SKM-1 treated with dmso at 0.1 percent for 144 hours (cell line): ENCODE results near the gene SMIM10L2A.
"Not testable (repeated sequence)": the region's sequence is repeated elsewhere in the genome, so short reads cannot be mapped to it uniquely, and the experiment has no call there.

Experiments
- DNase-seq: peaks from one replicate; lab custom pipeline; 2025; ENCODE audit not compliant: unreplicated experiment; lab: John Stamatoyannopoulos, UW

Gene SMIM10L2A

GRCh38 chrX:135421932-135422809 is at the start of gene SMIM10L2A:
Gene SMIM10L2A, plus strand, starts transcription at chrX:135421944. Its CDS starts 188 bp downstream, at chrX:135422132.
- DNase-seq = no peak

- DNase-seq = no peak
Measured at GRCh38 chrX:135373357-135373756, 48.4 kb upstream of the SMIM10L2A start.

DNA sequence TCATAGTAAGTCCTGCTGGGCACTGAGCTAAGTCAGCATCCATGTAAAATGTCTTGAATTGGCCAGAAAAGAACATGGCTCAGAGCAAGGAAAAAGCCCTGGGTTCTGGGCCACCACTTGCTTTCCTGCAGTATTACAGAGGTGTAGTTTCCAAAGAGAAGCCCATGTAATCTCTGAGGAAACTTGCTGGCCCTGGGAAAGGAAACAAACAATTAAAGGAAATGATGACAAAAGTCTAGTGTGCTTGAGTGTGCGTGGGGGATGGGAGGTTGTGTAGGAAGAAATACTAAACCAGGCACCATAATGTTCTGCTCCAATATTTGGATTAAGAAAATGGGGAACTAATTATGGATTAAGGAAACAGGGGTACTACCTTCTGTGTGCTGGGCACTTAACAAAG is 39.5 kb upstream of the SMIM10L2A start:
- DNase-seq = peak; percentile 18

GRCh38 chrX:135383249-135383648 is 38.5 kb upstream of the SMIM10L2A start:
- DNase-seq = peak; percentile 10

GRCh38 chrX:135384161-135384836 is 37.4 kb upstream of the SMIM10L2A start:
- DNase-seq = peak; percentile 14

GRCh38 chrX:135388841-135389240 is 32.9 kb upstream of the SMIM10L2A start:
- no peak for DNase-seq

DNA sequence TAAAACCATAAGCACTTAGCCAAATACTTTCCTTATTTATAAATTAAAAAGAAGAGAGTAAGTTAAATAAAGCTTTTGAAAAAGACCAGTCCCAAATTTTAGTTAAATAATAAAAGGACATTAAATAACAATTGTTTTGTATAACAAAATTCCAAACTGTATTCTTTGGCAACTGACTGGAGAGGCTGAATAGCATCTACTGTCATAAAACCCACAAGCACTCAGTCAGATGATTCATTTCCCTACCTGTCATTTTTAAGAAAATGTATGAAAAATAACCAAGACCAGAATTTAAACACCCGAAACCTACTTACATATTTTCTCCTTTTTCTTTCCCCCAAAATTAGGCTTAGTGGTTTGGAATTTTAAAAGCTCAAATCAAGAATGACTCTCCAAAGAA is 32.5 kb upstream of the SMIM10L2A start:
- DNase-seq = no peak

DNA sequence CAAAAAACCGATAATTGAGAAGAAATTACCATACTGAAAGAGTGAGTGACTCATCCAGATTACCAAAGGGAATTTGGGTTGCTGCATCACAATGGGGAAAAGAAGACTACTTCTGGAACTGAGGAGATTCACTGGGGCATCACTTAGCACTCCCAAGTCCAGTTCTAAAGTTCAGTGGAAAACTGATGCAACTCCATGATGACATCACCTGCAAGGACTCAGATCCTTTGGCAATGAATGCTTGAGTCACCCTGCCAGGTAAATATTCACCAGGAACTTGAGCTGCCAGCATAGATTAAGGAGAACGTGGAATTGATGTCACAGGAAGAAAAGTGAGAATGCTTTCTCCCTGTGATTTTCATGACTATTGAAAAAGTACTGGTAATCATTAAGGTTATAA is 32.0 kb upstream of the SMIM10L2A start:
- DNase-seq = no peak

DNA sequence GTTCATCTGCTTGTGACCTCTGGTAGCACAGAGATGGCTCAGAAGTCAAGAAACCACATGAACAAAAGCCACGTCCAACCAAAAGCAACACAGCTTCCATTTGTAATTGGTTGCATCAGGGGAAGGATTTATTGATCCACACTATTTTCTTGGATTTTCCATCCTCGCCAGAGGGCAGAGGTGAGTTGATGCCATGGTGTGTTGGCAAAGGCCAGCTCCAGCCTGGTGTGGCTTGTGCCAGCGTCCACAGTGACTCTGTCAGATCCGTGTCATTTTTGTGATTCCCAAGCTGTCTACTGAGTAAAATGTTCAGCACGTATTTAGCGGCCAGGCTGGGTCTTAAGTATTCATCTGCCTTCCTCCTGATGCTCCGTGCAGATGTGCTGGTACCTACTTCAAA is 30.0 kb upstream of the SMIM10L2A start:
- DNase-seq = no peak

- DNase-seq = peak; percentile 53
Measured at GRCh38 chrX:135393051-135393450, 28.7 kb upstream of the SMIM10L2A start.

DNA sequence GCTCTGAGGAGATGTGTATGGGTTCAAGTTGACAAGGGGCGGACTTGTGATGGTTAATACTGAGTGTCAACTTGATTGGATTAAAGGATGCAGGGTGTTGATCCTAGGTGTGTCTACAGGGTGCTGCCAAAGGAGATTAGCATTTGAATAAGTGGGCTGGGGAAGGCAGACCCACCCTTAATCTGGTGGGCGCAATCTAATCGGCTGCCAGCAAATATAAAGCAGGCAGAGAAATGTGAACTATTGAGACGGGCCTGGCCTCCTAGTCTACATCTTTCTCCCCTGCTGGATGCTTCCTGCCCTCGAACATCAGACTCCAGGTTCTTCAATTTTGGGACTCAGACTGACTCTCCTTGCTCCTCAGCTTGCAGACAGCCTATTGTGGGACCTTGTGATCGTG is 26.7 kb upstream of the SMIM10L2A start:
- DNase-seq = no peak

- no peak for DNase-seq
Measured at GRCh38 chrX:135396109-135396508, 25.6 kb upstream of the SMIM10L2A start.

GRCh38 chrX:135396566-135396965 is 25.2 kb upstream of the SMIM10L2A start:
- no peak for DNase-seq

GRCh38 chrX:135397652-135398051 is 24.1 kb upstream of the SMIM10L2A start:
- no peak for DNase-seq

DNA sequence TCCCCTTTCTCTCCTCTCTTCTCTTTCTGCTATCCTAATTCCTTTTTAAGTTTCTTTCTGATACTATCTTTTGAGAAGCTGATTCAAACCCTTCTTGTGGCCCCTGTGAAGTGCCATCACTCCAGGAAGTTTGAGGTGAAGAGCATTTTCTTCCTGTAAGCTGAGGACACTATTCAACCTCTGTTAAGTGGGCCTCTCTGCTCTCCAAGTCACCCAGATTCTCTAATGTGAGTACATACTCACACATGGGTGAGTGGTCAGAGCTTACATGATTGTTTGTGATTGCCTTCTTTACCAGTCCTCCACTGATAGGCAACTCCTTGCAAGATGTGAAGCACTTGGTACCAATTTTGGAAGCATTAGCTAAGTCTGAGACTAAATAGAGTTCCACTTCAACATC is 18.4 kb upstream of the SMIM10L2A start:
- DNase-seq = no peak

DNA sequence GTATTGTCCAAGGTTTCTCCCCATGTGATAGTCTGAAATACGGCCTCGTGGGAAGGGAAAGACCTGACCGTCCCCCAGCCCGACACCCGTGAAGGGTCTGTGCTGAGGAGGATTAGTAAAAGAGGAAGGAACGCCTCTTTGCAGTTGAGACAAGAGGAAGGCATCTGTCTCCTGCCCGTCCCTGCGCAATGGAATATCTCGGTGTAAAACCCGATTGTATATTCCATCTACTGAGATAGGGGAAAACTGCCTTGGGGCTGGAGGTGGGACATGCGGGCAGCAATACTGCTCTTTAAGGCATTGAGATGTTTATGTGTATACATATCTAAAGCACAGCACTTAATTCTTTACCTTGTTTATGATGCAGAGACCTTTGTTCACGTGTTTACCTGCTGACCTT is 15.3 kb upstream of the SMIM10L2A start:
- DNase-seq = not testable (repeated sequence)

DNA sequence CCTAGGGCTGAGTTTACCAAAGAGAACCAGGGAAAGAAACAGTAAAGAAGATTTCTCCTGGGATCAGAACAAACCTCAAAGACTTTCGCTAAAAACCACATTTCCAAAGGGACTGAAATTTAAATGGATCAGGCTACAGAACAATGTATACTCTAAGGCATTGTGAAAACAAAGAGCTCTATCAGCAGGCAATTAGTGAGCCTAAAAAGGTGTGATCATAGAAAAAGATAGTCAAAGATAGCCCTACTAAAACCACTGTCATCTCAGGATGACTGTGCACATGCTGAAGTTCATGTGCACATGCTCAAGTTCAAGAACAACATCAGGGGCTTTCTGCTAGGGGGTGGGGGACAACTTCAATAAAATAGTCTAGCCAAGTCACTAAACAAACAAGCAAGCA is 12.9 kb upstream of the SMIM10L2A start:
- no peak for DNase-seq

DNA sequence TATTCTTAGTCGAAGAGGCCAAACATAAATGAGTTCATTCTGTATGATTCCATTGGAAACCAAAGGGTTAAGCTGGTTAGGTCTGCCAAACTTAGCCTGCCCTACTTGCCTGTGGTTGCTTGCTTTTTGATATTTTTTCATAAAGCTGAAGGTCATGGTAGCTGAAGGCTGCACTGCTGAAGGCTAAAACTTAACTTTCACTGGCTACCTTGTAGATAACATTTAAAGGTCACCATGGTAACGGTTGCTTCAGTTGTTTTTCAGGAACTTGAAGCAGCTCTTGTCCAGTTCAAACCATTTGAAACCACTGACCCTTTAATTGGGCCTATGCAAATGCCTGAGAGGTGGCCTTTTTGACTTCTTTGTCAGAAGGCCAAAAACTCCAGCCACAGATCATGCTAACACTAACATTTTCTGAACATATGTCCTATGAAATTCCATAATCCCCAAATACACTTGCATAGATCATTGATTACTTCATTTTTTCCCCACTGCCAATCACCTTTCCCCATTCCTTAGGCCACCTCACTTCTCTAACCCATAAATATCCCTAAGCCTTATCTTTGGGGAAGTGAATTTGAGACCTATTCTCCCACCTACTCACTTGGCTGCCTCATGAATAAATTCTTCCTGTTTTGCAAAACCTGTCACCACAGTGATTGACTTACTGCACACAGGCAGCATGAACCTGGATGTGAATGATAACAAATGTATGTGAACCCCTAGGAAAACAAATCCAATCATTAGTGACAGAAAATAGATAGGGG is 10.7 kb upstream of the SMIM10L2A start:
- DNase-seq = peak; percentile 33

GRCh38 chrX:135411893-135412292 is 9.9 kb upstream of the SMIM10L2A start:
- peak; percentile 1 for DNase-seq

DNA sequence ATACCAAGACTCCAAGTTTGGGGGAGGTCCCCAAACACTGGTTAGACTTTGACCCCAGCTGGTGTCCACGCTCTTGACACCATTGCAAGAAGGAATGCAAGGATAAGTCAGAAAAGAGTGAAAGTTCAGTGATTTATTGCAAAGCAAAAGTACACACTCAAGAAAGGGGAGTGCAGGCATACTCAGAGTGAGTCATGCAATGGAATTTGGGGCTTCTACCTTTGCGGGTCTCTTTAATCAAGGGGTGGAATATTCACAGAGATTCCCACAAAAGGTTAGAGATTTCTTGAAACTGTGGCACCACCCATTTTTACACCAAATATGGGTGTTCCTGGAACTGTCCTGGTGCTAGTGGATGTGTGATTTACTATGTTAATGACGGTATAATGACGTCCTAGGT is 5.2 kb upstream of the SMIM10L2A start:
- DNase-seq = no peak

- no peak for DNase-seq
Measured at GRCh38 chrX:135420831-135421230, 913 bp upstream of the SMIM10L2A start.

- DNase-seq = peak; percentile 62
Measured at GRCh38 chrX:135421537-135421931, 210 bp upstream of the SMIM10L2A start.
